AG08395 (cell line): ENCODE measurements around the gene B3GLCT.
A peak's percentile ranks its signal among the peaks of the same experiment; 100 is the strongest.
"Not testable (repeated sequence)": the region's sequence is repeated elsewhere in the genome, so short reads cannot be mapped to it uniquely, and the experiment has no call there.

Experiments
- DNase-seq: peaks from one replicate; pipeline ENCODE4 v3.0.0; 2012; ENCODE audit warnings: mixed read lengths, low spot score

Gene B3GLCT

DNA sequence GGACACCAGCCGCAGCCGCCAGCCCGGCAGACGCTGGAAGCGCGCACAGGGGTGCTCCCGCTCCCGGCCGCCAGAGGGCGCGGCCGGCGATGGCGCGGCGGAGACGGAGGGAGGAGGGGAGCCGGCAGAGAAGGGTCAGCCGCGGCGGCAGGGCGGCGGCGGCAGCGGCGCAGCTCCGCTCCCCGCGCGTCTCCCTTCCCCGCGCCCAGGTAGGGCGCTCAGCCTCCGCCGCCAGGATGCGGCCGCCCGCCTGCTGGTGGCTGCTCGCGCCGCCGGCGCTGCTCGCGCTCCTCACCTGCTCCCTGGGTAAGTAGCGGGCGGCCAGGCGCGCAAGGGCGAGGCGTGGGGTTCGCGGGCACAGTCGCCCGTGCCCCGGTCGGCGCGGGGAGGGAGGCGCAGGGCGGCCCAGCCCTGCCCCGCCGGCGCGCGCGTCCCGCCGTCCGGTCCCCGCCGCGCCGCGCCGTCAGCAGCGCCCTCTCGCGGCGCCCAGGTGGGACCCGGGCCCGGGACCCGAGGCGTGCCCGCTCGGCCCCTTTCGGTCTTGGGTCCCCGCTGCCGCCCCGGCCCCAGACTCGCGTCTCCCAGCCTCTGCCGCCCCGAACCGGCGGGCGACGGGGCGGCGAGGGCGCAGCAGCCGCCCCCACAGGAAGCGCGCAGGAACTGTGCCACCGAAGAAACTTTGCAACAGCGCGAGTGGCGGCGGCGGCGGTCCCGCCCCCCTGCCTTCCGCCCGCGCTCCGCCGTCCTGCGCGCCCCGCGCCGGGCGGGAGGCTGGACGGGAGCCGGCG lies at the start of gene B3GLCT:
Gene B3GLCT (plus strand): TSS at position 127 of the 788 bp plus-strand sequence. CDS start 110 bp downstream, at position 237.
- DNase-seq = peak; percentile 92

DNA sequence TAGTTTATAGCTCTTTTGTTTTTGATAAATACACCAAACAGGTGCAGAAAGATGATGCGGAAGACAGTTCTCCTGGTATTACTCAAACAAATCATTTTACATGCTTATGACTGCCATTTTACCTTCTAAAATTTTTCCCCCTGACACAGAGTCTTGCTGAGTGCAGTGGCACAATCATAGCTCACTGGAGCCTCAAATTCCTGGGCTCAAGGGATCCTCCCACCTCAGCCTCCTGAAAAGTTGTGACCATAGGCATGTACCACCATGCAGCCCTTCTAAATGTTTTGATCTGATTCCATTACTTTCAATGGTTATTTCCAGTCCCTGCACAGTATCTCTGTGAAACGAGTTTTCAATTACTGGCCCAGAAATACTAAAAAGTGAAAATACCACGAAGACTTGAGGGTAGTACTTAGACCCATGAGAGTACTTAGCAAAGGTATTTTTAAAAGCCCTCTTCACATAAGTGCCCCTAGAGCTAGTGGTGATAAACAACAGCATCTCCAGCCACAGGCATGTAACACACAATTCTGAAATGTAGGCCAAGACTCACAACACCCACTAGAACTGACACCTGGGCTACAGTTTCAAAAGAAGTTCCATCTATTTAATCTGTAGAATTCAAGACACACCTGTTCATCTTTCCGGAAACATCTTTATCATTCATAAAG lies 49.3 kb upstream of the B3GLCT start:
- DNase-seq = no peak

DNA sequence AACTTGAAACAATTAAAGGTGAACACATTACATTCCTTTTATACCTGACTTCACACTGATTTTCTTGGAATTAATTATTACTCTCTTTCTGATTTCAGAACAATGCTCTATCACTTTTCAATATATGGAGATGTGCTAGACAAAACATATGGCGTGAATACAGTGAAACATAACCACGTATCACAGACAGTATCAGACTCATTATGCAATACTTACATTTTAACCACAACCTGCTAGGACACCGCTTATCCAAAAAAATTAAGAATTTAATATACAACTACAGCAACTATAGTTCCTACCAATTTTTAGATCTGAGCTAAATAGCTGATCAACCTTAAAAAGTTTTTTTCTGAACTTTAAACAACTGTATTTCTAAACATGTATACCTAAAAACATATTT lies 47.9 kb upstream of the B3GLCT start:
- DNase-seq = no peak

DNA sequence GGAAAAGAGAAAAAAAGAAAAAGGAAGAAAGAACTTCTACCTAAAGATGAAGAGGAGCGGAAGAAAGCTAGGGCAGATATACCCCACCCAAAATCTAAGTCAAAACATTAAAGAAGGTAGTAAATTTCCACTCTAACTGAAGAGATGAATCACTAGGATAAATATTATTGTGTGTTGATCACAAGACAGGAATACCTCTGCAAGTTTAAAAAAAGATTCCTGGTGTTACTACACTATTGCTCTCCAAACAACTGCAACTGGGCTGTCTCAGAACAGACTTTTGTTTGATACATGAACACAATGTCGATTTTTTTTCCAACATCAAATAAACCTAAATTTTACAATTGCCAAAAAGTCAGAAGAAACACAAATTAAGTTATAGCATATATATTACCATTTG lies 44.8 kb upstream of the B3GLCT start:
- DNase-seq = no peak

DNA sequence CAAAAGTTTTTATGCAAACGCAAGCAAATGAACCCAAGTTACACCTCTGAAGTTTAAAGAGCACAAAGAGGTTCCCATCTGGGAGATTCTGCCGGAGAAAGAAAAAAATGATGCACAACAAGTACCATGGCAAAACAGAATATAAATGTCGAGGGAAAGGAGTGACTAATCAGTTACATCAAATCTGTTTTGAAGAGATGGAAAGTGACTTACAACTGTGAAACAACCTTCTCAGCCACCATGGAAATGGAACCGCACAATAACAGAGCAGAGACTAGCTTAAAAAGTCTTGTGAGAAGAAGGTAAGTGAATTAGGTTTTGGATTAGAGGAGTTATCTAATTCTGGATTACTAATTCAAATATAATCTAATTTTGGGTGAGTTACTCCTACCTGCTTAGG lies 40.5 kb upstream of the B3GLCT start:
- no peak for DNase-seq

DNA sequence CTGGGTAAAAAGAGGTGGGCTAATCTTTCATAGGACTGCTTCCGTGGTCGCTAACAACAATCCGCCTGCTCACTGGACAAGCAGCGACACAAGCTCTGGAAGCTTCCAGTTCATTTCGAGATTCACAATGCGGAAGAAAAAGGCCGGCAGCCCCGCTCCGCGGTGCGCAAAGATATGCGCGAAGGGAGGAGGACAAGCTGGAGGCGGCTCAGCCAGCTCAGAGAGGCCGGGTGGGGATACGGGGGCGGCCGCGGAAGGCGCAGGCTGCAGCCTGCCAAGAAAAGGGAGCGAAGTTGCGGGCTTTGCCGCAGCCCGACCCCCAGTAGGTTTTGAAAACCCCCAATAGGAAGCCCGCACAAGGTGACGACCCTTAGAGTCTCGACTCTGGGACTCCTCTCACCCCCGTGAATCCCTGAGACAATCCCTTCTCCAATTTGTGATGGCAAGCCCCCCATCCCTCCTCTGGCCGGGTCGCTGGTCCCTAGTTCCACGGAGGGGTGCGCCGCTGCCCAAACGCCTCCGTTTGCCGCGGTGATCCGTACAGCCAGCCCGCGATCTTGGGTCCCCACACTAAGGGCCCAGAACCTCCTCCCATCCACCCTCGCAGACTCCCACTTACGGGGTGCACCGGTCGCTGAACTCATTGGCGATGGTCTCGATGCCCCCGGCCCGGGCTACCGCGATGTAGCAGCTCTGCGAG lies 38.8 kb upstream of the B3GLCT start:
- DNase-seq = peak; percentile 69

DNA sequence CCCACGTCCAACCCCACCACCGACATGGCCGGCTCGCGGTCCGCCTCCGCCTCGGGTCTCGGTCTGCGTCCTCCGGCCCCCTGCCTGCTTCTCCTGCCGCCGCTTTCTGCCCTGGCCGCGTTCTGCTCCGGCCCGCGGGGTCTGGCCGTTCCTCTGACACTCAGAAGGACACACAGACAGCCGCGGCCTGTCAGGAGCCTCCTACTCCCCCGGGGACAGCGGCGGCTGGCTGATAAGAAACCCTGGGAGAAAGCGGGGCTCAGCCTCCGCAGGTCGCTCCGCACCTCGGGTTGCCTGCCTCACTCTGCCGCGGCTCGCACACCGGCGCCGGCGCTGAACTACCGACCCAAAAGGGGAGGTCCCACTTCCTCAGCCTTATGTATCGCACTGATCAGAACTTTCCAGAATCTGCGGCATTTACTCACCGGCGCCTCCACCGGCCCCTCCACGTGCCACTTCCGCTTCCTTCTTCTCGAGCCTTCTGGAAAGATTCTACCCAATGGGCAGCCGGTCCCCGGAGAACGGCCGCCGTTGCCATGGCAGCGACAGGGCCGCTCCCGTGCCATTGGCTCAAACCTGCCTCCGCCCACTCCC lies 38.1 kb upstream of the B3GLCT start, which contains the start of gene HSPH1:
Gene HSPH1 (minus strand): TSS at position 348 of the 594 bp plus-strand sequence. CDS start 322 bp downstream, at position 26.
- peak; percentile 98 for DNase-seq

DNA sequence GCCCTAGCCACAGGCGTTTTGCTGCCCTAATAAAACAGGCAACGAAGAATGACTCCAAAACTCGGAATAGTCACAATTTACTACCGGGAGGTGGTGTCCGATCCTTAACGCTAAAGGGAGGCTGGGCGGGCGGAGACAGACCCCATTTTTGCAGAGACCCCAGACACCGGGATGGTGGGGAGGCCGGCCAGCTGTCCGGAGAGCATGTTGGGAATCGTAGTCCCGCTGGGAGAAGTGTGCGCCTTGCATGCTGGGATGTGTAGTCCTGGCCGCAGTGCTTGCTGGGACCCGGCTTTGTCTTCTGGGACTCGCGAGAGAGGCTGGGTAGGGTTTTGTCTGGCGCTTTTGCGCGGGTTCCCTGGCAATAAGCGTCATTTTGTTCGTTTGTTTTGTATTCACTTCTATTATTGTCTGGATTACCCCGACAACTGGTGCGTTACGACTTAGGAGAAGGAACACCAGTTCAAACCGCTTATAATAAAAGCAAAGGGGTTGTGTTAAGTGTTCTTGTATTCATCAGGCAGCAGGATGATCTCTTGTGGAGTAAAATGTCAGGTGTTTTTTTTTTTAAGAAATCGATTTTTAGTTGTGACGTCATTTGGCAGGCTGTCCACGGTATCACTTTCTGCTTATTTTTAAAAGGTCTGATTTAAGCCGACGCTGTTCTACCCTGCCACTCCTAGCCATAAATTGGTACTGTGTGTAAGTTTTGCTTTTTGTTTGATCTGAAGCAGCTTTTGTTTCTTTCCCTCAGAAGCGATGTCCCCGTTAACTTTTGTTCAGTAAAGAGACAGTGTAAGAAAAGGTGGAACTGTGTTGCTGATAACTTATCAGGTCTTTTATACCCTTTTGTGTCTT lies 37.4 kb upstream of the B3GLCT start:
- peak; percentile 96 for DNase-seq

DNA sequence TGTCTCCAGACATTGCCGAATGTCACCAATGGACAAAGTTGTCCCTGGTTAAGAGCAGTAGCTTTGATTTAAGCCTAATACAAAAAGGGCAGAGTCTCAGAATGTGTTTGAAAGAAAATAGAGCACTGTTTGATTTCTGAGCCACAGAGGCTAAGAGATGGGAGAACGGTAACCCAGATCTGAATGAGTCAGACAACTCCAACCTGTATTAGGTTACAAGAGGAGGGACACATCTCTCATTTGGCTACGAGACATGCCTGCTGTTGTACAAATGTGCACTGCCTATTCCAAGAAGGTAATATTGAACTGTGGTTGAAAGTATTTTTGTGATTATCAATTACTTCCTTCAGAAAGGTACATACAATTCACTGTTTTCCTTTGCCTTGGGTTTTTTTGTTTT lies 33.2 kb upstream of the B3GLCT start:
- DNase-seq = no peak

DNA sequence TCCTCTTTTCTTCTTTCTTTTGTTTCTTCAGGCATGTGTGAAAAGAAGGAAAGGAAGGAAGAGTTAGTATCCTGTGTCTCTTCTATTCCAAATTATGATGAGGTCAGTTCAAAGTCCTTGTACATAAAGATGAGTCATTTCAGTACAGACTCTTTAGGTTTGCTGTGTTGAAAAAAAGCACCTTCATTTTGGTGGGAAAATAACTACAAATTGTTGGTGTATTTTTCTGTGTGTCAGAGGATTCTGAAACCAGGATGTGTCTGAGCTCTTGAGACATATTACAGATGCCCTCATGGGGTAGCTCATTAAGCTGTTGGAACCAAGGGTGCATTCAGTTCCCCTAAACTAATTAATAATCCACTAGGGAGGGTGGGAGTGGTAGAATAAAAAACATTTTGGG lies 32.3 kb upstream of the B3GLCT start:
- DNase-seq = no peak

DNA sequence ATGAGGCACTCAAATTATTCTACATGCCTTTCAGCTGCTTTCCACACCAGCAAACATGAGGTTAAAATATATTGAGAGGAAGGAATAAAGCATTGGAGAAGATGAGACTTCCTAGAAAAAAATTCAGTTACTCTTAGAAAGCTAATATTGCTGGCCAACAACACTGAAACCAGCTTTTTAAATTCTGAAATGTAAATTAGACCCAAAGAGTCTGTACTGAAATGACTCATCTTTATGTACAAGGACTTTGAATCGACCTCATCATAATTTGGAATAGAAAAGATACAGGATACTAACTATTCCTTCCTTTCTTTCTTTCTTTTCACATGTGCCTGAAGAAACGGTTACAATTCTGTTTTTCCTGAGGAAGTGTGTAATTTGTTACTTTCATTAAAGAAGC lies 31.6 kb upstream of the B3GLCT start:
- DNase-seq = no peak

DNA sequence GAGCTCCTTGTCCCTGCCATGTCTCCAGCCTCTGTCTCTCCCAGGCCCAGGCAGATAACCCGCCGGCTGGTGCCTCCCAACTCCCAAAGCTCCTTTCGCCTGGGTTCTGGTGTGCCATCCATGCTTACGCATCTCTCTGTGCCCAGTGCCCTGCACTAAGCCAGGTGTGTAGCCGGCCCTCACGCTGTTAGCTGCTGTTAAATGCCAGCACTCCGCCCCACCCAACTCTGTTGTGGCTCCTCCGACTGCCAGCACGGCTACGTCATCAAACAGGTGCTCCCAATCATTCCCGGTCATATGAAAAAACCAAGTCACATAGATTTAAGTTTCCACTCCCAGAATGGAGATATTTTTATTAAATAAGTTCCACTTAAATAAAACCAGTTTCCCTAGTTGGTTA lies 31.0 kb upstream of the B3GLCT start:
- DNase-seq = no peak

DNA sequence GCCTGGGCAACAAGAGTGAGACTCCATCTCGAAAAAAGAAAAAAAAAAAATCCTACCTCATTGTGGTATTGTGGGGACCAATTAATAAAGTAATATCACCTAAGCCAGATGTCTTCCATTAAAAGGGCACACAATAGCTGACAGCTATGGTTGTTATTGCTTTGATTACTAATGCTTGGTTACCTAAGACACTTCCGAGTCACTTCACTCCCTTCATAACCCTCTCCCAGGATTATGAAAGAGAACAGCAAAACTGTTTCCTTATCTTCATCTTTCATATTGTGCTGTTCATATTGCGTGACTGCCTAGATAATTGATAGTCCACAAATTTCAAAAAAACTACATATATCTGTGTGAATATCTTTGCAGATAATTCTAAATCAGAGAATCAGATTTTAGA lies 27.8 kb upstream of the B3GLCT start:
- DNase-seq = peak; percentile 35

DNA sequence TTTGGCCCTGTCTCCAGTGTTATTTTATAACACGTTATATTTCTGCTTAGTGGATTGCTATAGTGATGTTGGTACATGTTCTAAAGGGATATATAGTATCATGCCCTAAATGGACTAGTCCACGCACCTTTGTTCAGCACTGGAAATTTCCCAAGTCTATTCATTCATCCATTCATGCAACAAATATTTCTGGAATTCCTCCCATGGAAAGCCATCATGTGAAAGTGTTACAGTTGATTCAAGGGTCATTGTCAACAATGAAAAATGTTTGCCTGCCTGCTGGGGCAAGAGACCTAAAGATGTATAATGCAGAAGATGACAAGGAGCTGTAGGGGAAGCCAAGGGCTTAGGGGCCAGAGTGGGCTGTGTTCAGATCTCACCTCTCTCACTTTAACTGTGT lies 27.2 kb upstream of the B3GLCT start:
- peak; percentile 55 for DNase-seq

DNA sequence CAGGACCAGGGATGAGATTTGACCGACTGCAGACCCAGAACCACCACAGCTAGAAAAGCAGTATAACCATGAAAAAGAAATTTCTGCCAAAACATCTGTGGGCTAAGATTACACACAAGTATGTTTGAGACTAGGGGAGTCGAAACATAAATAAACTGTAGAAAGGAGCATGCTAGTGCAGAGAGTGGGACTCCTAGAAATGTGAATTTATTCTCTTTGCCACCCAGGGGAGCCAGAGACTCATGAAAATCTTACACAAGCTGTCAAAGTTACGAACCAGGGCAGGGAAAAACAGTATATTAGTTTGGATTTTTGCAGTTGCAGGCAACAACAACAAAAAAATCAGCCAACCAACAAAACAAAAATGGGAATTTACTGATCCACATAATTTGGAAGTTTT lies 25.8 kb upstream of the B3GLCT start:
- peak; percentile 24 for DNase-seq

DNA sequence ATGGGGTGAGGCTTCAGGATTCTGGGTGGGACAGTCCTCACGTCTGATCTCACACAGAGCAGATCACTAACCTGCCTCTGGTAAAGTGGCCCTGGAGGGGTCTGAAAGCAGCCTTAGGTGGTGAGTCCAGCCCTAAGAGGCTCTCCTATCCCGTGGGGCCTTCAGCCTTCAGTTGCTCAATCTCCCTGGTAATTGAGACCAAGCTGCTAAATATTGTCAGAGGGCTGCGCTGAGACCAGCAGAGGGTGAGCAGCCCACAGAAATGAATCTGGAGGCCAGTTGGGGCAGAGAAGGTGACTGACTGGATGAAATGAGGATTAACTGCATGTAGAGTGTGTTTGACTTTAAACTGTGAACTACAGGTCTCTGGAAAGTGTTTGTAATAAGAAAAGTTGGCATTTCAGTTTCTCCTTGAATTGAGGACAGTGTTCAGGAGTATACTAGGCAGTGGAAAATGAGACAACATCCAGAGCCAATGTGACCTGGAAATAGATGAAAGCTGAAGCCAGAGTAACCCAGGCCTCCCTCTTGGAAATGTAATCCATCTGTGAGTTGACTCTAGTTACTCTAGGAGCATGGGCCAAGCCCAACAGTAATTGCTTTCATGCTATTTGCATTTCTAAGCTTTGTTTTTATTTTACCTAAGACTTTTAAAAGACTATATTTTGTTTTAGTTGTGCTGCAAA lies 23.8 kb upstream of the B3GLCT start:
- DNase-seq = no peak

DNA sequence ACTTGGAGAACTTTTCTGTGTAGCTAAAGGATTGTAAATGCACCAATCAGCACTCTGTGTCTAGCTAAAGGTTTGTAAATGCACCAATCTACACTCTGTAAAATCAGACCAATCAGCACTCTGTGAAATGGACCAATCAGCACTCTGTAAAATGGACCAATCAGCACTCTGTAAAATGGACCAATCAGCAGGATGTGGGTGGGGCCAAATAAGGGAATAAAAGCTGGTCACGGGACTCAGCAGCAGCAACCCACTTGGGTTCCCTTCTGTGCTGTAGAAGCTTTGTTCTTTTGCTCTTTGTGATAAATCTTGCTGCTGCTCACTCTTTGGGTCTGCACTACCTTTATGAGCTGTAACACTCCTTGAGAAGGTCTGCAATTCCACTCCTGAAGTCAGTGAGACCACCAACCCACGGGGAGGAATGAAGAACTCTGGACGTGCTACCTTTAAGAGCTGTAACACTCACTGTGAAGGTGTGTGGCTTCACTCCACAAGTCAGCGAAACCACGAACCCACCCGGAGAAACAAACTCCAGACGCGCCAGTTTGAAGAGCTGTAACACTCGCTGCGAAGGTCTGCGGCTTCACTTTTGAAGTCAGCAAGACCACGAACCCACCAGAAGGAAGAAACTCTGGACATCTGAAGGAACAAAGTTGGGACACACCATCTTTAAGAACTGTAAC lies 21.8 kb upstream of the B3GLCT start:
- DNase-seq = not testable (repeated sequence)

DNA sequence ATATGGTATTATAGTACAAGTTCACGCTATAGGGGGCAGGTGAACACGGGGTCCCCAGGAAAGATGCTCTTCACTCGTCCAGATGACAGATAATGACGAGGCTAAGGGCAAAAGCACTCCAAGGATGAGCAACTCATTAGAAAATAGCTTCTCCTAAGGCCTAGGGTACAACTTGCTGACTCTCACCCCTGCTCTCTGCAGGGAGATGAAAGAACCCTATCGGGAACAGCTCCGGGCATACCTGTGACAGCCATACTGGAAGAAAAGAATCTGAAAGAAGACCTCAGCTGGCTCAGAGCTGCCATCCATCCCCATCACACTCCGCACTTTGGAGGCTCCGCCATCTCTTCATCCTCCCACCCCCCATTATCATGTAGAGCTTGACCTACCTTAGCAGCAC lies 20.5 kb upstream of the B3GLCT start:
- DNase-seq = no peak

DNA sequence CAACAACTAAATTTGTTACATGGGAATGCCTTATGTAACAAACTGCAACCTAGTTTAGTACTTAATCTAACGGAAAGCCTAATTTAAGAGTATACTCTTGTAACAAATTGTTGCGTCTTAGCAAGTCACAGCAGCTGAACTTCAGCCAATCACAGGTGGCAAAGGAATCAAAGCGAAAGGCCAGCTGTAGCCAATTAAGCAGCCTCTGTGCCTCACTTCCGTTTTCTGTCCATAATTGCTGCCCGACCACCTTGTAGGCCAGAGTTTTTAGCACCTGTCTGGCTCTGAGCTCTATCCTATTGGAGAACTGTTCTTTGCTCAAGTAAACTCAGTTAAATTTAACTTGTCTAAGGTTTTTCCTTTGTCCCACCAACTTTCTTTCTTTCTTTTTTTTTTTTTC lies 20.0 kb upstream of the B3GLCT start:
- DNase-seq = no peak

DNA sequence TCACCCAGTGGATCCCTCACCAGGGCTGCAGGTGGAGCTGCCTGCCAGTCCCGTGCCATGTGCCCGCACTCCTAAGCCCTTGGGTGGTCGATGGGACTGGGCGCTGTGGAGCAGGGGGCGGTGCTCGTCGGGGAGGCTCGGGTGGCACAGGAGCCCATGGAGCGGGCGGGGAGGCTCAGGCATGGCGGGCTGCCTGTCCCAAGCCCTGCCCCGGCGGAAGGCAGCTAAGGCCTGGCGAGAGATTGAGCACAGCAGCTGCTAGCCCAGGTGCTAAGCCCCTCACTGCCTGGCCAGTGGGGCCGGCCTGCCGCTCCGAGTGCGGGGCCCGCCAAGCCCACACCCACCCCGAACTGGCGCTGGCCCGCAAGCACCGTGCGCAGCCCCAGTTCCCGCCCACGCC lies 16.8 kb upstream of the B3GLCT start:
- no peak for DNase-seq
